ENCODE results near the gene IL19.
"Not testable (repeated sequence)": the region's sequence is repeated elsewhere in the genome, so short reads cannot be mapped to it uniquely, and the experiment has no call there.

Gene IL19

DNA sequence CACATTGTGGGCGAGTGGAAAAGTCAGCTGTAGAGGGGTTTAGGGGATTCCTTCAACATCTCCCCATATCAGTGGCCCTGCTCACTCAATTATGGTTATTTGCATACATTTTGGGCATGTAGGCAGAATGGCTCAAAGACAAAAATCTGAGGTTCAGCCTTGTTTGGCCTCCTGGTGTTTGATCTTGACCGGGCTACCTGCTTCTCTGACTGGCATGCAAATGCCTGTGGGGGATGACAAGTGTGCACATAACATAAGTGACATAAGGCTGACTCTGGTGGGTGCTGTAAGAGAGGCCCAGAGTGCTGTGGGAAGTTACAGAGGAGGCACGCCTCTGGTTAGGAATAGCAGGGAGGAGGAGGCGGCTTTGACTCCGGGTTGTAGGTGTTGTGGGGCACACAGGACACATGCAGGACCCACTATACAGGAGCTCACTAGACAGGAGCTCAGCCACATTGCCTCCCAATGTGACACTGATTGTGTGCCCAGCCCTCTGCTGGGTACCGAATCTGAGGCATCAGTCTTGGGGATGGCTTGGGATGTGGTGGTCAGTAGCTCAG lies 29.4 kb upstream of the IL19 start:
- no peak for DNase-seq (ENCODE audit: low spot score)

DNA sequence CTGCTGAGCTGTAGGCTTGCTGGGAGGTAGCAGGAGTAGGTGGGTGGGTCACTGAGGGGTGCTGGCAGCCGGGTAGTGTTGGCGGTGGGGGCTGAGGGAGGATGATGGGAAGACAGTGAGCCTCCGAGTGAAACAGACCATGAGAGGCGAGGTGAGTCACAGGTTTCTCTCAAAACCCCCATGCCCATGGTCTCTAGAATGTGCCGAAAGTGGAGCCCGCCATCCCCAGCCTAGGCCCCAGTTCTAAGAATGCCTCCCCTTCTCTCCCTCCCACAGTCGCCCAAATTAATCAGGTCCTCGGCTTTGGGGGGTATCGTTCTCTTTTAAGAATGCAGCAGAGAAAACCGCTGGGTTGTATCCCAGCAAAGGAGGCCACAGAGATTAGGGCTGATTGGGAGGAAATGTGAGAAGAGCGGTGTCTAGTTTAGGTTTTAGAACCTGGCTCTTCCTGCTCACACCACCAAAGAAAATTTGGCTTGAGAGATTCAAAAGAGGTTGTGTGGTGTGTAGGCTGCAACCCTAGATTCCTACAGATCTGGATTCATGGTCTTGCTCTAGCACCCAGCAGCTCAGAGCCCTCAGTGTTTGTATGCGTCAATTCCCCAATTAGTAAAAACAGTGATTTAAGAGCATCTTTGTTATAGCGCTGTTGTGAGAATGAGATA lies 27.7 kb upstream of the IL19 start:
- no peak for DNase-seq (ENCODE audit: low spot score)

DNA sequence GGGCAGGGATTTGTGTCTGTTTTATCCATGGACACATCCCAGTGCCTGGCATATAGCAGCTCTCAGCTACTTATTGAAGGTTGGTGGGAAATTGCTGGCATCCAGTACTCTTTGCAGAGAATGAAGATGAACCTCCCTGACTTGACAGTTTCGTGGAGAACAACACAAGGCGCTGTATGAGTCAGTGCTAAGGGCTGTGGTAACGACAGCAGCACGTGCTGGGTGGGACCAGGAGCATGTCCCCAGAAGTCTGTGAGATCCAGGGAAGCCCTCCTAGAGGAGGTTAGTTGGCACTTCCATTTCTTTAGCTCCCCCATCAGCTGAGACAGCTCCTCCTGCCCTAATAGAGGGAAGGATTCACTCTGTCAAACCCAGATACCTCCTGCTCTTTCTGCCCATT lies 25.9 kb upstream of the IL19 start:
- DNase-seq (ENCODE audit: low spot score), result no peak

DNA sequence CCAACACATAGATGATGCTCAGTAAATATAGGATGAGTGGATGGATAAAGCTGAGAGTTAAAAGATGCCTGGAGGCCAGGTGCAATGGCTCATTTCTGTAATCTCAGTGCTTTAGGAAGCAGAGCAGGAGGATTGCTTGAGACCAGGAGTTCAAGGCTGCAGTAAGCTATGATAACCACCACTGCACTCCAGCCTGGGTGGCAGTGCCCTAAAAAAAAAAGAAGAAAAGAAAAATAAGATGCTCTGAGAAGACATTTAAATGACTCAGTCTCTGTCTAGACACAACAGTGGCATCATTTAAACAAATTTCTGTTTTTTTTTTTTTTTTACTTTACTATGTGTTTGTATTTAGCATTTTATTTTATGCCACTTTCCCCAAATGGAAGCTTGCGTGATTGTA lies 25.3 kb upstream of the IL19 start:
- DNase-seq (ENCODE audit: low spot score), result no peak

DNA sequence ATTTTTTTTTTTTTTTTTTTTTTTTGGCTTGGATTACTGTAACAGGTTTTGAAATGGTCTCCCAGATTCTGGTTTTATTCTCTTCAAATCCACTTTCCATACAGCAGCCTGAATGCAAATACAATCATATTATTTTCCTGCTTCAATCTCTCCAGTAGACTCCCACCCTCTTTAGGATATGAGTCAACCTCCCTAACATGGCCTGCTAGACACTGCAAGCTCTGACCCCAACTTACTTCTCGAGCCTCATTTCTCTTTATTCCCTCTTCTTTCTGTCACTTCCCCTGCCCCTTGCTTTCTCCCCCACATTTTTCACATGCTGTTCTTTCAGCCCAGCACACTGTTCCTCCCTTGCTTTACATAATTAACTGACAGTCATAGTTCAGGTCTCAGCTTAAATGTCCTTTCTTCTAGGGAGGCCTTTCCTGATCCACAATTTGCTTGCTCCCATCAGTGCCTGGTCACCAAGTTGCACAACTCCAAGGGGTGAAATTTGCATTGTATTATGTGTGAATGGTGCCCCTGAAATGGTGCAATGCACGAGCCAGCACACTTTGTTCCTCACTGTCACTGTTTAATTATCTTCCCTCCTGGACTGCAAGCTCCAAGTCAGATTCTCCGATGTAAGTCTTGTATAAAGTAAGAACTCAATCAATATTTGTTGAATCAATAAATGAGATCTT lies 22.1 kb upstream of the IL19 start:
- DNase-seq (ENCODE audit: low spot score), result no peak

DNA sequence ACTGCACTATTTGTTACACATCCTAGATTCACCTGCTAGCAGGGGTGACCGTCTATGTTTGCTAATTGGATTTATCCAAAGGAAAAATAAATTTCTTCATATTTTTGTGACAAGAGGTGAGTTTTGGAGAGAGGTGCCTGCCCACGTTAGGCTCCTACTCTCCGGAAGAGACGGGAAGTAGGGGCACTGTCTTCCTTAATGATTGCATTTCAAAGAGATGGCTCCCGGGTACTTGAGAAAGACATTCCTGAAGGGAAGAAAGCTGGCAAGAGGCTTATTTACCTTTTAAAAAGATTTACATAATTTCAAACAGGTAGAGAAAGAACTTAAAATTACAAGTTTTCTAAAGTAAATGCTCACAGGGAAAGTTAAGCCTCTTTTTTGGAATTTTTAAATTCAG lies 18.7 kb upstream of the IL19 start:
- no peak for DNase-seq (ENCODE audit: low spot score)

DNA sequence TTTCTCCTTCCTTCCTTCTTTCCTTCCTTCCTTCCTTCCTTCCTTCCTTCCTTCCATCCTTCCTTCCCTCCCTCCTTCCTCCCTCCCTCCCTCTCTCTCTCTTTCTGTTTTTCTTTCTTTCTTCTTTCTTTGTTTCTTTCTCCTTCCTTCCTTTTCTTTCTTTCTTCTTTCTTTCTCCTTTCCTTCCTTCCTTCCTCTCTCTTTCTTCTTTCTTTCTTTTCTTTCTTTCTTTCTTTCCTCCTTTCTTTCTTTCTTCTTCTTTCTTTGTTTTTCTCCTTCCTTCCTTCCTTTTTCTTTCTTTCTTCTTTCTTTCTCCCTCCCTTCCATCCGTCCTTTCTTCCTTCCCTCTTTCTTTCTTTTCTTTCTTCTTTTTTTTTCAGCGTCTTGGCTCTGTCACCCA lies 18.1 kb upstream of the IL19 start:
- no peak for DNase-seq (ENCODE audit: low spot score)

DNA sequence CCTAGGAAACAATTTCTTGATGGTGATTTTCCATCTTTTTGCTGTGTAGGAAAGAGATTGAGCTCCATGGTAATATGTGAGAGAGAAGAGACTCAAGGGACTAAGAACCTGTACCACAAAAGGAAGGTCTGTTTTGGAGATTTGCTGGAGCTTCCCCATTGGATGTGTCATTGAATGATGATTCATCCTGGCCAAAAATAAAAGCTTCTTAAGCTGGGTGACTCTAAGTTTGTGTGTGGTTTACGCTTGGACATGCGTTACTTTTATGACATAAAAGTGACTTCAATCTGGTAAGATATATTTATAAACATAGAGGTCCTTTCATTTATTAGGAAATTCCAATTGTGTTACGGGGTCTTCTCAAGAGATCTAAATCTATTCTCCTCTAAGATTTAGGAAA lies 17.4 kb upstream of the IL19 start:
- no peak for DNase-seq (ENCODE audit: low spot score)

DNA sequence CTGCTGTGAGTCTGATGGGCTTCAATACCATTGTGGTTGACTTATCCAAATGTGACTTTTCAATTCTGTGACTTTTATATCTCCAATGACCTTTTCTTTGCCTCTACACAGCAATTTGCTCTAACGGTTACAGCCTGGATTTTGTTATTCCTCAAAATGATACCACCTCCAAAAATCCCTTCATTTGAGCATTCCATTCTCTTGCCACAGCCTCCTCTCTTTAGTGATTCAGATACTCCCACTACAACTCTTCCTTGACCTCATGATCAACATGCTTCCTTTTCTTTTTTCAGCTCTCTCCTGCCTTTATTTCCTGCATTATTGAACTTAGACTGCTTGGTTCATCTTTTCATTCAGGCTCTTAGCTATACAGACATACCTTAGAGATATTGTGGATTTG lies 16.6 kb upstream of the IL19 start:
- no peak for DNase-seq (ENCODE audit: low spot score)

DNA sequence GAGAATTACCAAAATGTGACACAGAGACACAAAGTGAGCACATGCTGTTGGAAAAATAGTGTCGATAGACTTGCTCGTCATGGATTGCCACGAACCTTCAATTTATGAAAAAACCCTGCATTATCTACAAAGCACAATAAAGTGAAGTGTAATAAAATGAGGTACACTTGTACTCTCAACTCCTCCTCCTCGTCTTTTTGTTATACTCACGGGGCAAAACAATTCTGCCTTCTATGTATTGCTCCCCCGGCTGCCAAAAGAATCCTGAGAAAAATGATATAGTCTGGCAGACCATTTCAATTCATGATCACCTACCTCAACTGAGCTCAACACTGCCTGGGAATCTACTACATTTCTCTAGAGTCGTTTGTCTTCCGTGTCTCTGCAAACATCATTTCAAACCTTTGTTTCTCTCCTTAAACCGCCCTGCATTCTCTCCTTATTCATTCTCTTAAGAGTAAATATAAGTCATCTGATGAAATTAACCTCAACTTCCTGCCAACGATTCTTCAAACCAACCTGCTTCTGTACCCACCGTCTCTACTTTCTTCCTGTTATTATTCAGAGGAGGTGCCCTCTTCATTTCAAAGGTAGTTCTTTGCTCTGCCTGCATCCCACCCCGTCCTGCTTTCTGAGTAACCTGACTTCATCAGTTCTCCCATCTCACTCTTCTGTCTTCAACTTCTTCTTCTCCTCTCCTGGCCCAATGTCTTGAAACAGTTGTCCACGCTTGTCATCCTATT lies 12.9 kb upstream of the IL19 start:
- no peak for DNase-seq (ENCODE audit: low spot score)

DNA sequence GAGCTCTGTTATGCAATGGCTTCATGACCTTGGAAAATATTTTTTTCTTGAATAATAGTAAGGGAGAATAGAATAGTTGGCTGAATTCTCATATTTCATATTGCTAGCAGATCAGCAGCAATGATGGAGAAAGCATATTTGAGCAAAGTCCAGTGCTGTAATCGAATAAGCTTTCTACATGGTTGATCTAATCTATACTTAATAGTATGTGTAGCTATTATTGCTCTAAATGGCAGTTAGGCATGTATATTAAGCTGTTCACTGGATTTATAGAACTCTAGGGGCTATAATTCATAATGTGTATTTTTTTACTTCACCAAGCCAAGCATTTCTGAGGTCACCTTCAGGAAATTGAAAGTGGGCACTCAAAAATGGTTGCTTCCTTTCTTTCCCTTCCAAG lies 10.0 kb upstream of the IL19 start:
- DNase-seq (ENCODE audit: low spot score), result no peak

DNA sequence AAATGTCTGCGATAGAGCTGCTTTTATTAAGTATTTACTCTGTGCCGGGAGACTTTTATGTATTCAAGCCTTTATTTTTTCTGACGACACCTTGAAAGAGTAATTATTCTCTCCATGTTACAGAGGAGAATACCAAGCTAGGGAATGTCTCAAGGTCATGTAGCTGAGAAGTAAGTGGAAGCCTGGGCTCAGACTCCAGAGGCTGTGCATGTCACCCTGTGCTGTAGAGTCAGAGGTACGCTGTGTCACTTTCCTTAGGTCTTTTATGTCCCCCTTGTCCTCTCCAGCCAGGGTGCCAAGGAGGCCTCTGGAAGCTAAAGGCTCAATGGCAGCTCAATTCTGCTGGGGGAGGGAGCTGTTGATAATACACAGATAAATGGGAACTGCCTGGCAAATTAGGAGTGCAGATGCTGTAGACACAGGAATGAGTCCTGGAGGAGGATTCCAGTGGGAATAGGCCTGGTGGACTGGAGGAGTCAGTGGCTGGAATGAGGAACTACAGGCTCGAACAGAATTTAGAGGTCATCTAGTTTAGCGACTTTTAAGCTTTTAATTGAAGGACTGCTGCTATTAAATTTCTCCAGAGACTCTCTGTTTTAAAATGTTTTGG lies 9.3 kb upstream of the IL19 start:
- no peak for DNase-seq (ENCODE audit: low spot score)

DNA sequence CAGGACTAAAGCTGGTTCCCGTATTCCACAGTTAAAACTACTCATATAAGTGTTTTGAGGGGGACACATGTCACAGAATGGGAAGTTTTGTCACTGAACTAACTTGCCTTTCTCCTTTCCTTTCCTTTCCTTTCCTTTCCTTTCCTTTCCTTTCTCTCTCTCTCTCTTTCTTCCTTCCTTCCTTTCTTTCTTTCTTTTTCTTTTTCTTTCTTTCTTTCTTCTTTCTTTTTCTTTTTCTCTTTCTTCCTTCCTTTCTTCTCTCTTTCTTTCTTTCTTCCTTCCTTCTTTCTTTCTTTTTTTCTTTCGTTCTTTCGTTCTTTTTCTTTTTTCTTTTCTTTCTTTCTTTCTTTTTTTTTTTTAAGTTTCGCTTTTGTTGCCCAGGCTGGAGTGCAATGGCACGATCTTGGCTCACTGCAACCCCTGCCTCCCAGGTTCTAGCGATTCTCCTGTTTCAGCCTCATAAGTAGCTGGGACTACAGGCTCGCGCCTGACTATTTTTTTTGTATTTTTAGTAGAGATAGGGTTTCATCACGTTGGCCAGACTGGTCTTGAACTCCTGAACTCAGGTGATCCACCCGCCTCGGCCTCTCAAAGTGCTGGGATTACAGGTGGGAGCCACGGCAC lies 7.7 kb upstream of the IL19 start:
- not testable (repeated sequence) for DNase-seq (ENCODE audit: low spot score)

DNA sequence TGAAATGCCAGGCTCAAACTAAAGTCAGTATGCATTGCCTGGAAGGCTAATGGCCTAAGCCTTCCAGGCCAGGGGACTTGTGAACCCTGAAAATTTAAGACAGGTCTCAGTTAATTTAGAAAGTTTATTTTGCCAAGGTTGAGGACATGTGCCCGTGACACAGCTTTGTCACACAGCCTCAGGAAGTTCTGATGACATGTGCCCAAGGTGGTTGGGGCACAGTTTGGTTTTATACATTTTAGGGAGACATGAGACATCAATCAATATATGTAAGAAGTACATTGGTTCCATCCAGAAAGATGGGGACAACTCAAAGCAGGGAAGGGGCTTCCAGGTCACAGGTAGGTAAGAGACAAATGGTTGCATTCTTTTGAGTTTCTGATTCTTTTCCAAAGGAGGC lies 4.8 kb upstream of the IL19 start:
- DNase-seq (ENCODE audit: low spot score), result not testable (repeated sequence)

DNA sequence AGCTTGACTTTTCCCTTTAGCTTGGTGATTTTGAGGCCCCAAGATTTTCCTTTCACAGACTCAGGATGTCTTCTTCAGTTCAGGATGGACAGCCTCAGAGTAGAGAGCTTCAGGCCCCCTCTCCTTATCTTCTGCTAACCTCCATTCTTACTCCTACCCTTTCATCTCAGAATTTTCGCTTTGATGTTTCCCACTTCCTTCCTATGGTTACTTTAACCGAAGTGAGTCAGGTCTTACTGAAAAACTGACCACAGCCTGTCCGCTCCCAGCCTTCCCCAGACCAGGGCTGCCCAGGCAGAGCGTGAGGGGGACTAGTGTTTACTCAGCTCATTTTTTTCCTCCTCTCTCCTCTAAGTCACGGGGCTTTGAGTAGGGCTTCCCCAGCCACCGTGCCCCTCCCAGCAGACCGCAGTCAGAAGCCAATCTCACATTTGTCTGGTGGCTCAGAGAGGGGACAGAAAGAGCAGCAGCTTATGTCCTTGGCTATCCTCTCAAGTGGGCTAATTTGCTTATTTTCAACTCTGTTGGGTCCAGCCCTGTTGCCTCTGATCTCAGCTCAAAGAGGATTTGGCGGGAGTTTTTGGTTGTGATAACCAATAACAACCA lies 4.2 kb upstream of the IL19 start:
- DNase-seq (ENCODE audit: low spot score), result no peak

DNA sequence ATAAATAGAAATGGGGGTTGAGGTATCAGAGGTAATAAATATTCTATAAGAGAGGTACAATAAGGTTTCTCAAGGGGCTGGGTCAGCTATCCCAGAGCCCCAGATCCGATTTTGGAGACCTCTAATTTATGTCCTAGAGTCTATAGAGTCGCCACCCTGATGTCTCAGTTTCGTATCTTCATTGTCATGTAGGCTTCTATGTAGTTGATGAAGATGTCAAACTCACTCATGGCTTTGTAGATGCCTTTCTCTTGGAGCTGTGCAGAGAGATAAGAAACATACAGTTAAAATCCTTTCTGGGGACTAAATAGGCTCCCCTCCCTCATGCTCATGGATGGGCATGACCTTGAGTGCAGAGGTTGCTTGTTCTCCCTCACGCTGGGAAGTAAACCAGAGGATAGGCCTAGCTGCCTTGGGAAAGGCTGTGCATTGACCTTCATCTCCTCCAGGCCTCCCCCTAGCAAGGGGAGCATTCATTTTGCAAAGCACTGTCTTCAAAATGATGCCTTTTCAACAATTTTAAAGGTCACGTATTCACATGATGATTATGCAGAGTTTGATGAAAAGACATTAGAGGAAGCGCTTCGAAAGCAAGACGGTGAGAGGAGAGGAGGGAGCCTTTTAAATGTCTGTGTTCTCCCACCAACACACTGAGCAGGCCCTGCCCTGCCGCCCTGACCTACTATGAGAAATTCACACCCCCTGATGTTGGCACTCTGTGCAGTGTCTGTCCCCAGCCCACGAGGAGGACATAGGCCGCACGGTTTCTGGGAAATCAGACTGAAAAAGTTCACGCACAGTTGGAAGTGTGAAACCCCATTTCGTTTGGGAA lies 1.9 kb upstream of the IL19 start:
- DNase-seq (ENCODE audit: low spot score), result no peak

DNA sequence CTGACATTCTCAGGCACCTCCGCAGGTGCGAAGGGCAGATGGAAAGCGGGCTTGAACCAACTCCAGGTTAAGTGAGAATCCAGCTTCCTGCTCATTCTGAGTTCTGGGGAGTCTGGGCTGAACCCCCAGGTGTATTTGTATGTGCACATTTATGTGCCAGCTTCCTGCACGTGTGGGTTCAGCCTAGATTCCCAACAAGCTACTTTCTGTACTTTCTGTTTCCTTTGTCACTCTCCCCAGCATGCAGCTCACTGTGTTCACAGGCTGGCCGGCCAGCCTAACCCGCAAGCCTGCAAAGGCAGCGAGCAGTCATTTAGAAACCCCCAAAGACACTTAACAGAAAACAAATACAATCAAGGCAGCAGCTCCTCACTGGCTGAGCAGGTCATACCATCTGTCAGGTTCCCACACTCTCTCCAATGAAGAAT lies 1.3 kb upstream of the IL19 start:
- no peak for DNase-seq (ENCODE audit: low spot score)

DNA sequence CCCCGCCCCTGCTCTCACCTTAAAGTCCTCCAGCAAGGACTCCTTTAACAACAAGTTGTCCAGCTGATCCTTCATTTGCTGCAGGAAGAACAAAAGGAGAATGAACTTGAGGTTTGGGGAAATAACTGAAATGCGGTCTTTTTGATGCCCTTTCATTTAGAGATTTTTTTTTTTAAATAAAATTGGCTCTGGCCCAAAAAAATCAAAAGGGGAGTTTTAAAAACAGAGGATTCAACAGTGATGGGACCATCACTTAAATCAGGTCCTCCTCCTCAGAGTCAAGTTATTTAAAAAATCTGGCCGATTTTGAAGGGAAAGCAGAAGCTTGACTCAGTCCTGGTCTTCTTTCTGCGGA lies 742 bp downstream of the IL19 start:
- no peak for DNase-seq (ENCODE audit: low spot score)

DNA sequence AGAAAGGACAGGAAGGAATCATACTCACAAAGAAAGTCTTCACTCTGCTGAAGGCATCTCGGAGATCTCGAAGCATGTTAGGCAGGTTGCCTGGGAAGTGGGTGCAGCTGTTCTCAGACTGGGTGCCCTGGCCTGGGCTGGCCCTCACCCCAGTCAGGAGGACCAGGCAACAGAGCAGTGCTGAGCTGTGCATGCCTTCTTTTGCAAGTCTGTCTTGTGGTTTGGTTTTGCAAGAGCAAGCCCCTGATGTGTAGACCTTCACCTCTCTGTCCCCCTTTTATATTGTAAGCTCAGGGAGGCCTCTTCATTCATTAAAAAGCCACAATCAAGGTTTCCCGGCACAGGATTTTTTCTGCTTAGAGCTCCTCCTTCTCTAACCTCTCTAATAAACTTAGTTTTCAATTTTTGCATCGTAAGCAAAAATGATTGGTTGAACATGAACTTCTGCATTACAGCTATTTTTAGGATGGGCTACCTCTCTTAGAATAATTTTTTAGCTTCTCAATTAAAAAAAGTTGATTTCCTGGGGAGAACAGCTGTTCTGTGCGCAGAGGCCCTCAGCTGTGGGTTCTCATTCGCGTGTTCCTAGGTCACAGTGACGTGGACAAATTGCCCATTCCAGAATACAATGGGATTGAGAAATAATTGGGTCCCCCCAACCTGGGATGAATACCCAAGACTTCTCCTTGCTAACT lies 1.8 kb downstream of the IL19 start, which contains the start of gene IL10:
Gene IL10 (minus strand): TSS at position 252 of the 695 bp plus-strand sequence. CDS start 59 bp downstream, at position 193.
- no peak for DNase-seq (ENCODE audit: low spot score)

DNA sequence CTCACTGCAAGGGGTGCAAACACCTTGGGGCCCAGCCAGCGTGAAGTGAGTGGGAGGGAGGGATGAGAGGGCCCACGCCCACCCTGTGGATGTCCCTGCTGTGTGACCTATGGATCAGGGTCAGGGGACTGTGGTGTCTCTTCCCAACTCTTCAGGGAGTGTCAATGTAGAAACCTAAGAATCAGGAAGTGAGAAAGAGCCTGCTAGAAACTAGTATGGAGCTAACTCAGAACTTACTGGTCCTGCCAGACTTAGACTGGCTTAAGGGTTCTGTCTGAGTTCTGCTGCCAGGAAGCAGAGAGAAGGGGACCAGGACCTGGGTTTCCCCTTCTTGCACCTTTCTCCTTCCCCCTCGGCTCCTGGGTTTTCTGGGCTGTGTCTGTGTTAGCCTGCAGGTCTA lies 3.5 kb downstream of the IL19 start:
- DNase-seq (ENCODE audit: low spot score), result no peak
